ENCODE data around the gene CYB5R4.
A peak's percentile ranks its signal among the peaks of the same experiment; 100 is the strongest.
"Not testable (repeated sequence)": the region's sequence is repeated elsewhere in the genome, so short reads cannot be mapped to it uniquely, and the experiment has no call there.

The CYB5R4 gene

GRCh38 chr6:83867527-83868161 is 8.2 kb downstream of the CYB5R4 start:
- DNase-seq = peak; percentile 15 to 38

GRCh38 chr6:83868639-83869038 is 9.2 kb downstream of the CYB5R4 start:
- peak in 1 of 2 experiments; percentile 17 for DNase-seq

GRCh38 chr6:83870649-83871048 is 11.2 kb downstream of the CYB5R4 start:
- no peak for DNase-seq

- no peak for DNase-seq
Observed at GRCh38 chr6:83872386-83873118, 13.1 kb downstream of the CYB5R4 start.

GRCh38 chr6:83873869-83874268 is 14.4 kb downstream of the CYB5R4 start:
- no peak for DNase-seq

GRCh38 chr6:83875843-83876242 is 16.4 kb downstream of the CYB5R4 start:
- DNase-seq = no peak

GRCh38 chr6:83878902-83879644 is 19.6 kb downstream of the CYB5R4 start:
- DNase-seq = no peak

GRCh38 chr6:83879746-83880145 is 20.3 kb downstream of the CYB5R4 start:
- no peak for DNase-seq

GRCh38 chr6:83883240-83883639 is 23.8 kb downstream of the CYB5R4 start:
- DNase-seq = no peak

GRCh38 chr6:83884523-83884922 is 25.0 kb downstream of the CYB5R4 start:
- DNase-seq = peak; percentile 18 to 51

- no peak for DNase-seq
Observed at GRCh38 chr6:83885984-83886383, 26.5 kb downstream of the CYB5R4 start.

- no peak for DNase-seq
Observed at GRCh38 chr6:83889621-83890020, 30.1 kb downstream of the CYB5R4 start.

- no peak for DNase-seq
Observed at GRCh38 chr6:83890520-83890919, 31.0 kb downstream of the CYB5R4 start.

- no peak for DNase-seq
Observed at GRCh38 chr6:83891586-83891985, 32.1 kb downstream of the CYB5R4 start.

- DNase-seq = no peak
Observed at GRCh38 chr6:83893024-83893423, 33.5 kb downstream of the CYB5R4 start.

GRCh38 chr6:83897094-83897493 is 37.6 kb downstream of the CYB5R4 start:
- not testable (repeated sequence) for DNase-seq

GRCh38 chr6:83901624-83902023 is 42.1 kb downstream of the CYB5R4 start:
- DNase-seq = no peak

GRCh38 chr6:83904395-83904794 is 44.9 kb downstream of the CYB5R4 start:
- DNase-seq = no peak

GRCh38 chr6:83905648-83906047 is 46.2 kb downstream of the CYB5R4 start:
- no peak for DNase-seq

- not testable (repeated sequence) for DNase-seq
Observed at GRCh38 chr6:83907623-83908390, 48.3 kb downstream of the CYB5R4 start.

- no peak for DNase-seq
Observed at GRCh38 chr6:83908813-83909212, 49.3 kb downstream of the CYB5R4 start.

- no peak for DNase-seq
Observed at GRCh38 chr6:83911278-83911677, 51.8 kb downstream of the CYB5R4 start.

GRCh38 chr6:83914953-83915352 is 55.5 kb downstream of the CYB5R4 start:
- DNase-seq = no peak
